ENCODE results near the gene RPL12.

The RPL12 gene

GRCh38 chr9:127437497-127438264 lies 13.5 kb downstream of the RPL12 start:
- DNase-seq, result no peak

DNA sequence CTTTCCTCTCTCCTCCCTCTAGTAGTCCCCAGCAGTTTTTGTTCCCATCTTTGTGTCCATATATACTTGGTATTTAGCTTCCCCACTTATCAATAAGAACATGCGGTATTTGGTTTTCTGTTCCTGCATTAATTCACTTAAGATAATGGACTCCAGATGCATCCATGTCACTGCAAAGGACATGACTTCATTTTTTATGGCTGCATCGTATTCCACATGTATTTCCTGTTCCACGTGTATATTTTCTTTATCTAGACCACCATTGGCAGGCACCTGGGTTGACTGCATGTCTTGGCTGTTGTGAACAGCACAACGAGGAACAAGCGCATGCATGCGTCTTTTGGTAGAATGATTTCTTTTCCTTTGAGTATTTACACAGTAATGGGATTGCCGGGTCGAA lies 20.8 kb downstream of the RPL12 start:
- no peak for DNase-seq

DNA sequence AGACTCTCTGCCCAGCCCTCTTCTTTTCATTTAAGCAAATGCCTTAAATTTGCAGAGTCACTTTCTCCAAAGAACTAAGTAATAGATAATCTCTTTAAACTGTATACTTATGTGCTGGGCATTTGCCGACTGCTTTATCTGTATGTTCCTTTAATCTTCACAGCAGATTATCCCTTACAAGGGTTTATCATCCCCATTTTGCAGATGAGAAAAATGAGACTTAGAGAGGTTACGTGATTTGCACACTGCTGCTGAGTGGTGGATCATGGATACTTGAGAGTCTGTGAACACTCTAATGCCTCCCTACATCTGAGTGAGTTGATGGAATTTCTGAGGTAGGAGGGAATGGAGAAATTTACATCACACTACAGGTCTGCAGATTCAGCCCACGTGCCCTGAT lies 22.9 kb downstream of the RPL12 start:
- DNase-seq, result no peak

DNA sequence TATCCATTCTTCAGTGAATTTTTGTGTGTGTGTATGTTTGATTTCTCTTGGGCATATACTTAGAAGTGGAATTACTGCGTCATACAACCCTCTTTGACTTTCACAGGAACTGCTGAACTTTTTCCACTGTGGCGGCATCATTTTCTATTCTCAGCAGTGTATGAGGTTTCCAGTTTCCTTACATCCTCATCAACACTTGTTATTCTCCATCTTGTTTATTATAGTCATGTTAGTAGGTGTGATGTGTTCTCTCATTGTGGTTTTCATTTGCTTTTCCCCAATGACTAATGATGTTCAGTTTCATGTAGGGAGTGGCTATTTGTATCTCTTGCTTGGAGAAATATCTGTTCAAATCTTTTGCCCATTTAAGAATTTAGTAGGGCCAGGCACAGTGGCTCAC lies 24.4 kb downstream of the RPL12 start:
- no peak for DNase-seq

DNA sequence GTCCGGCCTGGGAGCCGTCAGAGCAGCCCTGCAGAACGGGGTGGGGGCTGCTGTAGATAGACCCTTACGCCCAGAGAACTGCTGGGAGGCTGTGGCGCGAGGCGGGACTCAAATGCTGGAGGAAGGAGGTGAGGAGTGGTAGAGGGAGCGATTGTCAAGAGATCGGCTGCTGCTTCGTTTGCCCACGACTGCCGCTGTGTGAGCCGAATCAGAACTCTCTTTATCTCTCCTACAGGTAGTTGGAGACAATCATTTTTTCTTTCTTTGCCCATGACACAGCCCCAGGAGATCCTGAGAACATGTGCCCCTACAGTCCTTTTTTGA lies 26.6 kb downstream of the RPL12 start:
- DNase-seq, result no peak

DNA sequence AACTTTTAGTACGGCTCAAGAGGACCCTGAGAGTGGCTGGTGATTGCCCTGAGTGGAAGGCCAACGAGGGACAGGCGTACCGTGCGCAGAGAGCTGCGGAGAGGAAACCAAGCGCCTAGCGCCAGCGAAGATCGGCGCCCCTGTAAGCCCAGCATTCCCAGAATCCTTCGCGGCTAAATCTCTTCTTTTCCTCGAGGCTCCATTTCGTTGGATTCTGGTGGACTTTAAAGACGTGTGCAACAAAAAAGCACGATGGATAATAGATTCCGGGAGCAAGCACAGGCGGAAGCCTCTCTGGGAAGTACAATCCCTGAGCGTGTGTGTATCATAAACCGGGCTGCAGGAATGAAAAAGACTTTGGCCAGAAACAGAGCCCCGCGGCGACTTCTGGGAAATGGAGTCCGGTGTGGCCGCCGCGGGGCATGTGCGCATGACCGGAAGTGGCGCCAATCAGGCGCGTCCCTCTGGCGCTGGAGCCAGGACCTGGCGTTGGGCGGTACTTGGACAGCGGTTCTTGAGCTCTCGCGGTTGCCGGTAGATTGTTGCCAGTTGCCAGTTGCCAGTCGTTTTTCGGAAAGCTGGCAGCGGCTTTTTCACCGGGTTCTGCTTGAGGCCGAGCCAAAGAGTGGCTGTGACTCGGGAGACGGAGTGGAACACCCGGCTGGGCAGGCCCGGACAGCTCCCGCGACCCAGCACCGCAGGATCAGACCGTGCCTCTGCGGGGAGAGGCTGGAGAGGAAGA lies 27.1 kb downstream of the RPL12 start, which contains the start of gene ZNF79:
TSS of gene ZNF79 (plus strand) at position 449 of the 742 bp plus-strand sequence. CDS start 406 bp downstream, outside the sequence.
- DNase-seq, result peak; percentile 86

DNA sequence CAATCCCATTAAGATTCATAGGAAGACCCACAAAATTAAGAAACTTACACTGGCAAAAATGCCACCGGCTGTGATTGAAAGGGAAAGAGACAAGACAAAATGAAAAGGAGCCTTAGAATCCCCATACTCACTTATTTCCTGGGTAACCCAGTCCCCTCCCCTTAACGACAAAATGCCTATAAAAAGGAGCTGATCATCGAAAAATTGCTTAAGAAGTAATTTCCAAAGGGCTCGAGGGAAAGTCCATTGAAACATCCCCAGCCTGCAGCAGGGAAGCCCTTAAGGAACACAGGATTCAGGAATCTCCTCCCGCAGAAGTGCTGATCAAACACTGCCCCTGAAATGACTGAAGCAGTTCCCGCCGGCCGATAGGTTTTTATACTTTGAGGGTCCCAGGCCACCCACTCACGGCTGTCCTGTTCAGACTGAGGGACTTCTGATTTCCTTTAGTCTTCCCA lies 27.7 kb downstream of the RPL12 start:
- no peak for DNase-seq

DNA sequence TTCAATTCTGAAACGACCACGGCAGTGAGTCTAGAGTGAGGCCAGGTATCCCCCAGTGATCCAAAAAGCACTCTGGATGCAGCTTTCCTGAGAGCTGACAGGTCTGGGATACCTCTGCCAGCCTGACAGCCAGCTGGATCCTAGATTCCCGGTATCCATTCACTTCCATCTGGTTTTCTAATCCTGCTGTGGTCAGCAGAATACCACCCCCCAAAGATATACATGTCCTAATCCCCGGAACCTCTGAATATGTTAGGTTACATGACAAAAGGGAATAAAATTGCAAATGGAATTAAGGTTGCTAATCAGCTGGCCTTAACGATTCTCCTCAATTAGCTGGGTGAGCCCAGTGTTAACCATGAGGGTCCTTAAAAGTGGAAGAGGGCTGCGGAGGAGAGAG lies 28.4 kb downstream of the RPL12 start:
- DNase-seq, result no peak

DNA sequence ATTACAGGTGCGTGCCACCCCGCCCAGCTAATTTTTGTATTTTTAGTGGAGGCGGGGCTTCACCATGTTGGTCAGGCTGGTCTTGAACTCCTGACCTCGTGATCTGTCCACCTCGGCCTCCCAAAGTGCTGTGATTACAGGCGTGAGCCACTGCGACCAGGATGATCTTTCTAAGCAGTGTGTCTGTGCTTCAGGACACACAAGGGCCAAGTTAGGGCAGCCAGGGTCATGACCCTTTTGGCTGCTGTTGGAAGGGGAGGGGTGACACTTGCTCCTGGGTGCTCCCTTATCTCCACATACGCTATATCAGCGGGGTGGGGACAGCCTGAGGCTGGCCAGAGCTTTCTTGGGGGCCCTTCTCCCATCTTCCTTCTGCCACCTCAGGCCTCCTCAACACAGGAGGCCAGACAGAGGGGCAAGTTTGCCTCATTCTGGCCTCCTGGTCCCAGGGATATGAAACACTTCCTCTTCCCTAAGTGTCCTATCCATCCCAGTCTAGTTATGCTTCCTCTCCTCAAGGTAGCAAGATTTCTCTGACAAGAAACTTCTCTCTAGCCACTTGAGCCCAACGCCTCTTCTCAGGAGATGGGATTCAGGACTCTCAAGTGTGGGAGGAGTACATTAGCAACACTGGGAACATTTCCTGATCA lies 28.9 kb downstream of the RPL12 start:
- DNase-seq, result no peak

- DNase-seq, result no peak
Measured at GRCh38 chr9:127421057-127421456, 30.1 kb downstream of the RPL12 start.

- DNase-seq, result no peak
Measured at GRCh38 chr9:127419348-127419747, 31.9 kb downstream of the RPL12 start.

- no peak for DNase-seq
Measured at GRCh38 chr9:127418037-127418471, 33.2 kb downstream of the RPL12 start.

DNA sequence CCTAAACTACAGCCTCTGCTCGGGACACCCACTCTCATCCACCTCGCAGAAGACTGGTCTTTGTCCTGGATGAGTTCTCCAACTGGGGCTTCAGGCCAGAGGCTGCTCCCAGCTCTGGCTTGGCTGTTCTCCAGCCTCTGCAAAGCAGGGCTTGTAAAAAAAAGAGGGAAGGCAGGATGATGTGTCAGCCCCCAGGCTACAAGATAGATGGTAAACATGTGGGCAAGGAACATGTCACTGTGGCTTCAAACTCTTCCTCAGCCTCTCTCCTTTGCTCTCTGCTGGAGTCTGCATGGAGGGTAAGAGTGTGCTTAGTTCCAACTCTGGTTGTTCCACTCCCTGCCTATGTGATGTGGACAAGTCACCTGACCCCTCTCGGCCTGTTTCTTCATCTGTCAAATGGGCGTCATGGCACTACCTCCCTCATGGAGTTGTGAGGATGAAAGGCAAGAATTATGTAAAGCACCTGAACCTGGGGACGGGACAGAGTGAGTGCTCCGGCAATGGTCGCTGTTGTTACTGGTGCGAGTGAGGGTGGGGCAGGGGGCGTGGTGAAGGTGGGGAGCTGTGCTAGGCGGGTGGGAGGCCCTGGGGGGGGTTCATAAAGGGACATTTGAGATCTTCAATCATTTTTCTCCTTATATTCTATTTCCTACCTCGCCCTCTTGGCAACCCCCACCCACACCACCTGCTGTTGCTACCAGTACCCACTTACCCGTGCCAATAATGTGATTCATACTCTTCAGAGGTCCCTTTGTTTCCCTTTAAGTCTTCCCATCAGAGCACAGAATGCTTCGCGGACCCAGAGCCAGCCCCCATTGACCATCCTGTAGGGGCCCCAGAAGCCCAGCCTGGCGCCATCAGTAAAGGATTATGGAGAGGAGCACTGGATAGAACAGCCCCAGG lies 33.8 kb downstream of the RPL12 start:
- DNase-seq, result peak; percentile 38

GRCh38 chr9:127415657-127416056 lies 35.5 kb downstream of the RPL12 start:
- no peak for DNase-seq

DNA sequence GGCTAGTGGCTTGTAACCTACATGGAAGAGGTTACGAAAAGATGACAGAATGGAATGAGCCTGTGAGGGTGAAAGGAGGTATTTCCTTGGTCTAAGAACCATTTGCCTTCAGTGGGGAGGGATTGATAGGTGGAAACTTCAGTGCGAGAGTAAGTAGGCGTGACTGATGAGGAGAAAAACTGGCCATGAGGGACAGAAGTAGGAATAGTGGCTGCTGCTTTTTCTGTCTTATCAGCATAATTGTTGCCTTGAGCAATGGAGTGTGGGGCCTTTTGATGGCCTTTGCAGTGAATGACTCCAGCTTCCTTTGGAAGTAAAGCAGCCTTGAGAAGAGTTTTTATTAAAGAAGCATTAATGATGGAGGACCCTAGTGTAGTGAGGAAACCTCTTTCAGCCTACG lies 36.1 kb downstream of the RPL12 start:
- no peak for DNase-seq

GRCh38 chr9:127411122-127411521 lies 40.1 kb downstream of the RPL12 start:
- DNase-seq, result no peak

DNA sequence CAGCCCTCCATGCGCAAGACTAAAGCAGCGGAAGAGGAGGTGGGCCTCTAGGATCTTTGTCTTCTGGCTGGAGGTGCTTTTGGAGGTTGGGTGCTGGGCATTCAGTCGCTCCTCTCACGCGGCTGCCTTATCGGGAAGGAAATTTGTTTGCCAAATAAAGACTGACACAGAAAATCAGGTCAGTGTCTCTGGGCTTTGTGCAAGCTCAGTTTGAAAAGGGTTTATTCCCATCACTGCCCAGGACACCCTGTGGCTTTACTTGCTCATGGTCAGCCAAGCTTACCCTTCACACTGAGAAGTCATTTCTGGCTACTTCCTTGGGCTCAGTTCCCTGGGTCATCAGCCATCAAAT lies 43.7 kb downstream of the RPL12 start:
- DNase-seq, result no peak

DNA sequence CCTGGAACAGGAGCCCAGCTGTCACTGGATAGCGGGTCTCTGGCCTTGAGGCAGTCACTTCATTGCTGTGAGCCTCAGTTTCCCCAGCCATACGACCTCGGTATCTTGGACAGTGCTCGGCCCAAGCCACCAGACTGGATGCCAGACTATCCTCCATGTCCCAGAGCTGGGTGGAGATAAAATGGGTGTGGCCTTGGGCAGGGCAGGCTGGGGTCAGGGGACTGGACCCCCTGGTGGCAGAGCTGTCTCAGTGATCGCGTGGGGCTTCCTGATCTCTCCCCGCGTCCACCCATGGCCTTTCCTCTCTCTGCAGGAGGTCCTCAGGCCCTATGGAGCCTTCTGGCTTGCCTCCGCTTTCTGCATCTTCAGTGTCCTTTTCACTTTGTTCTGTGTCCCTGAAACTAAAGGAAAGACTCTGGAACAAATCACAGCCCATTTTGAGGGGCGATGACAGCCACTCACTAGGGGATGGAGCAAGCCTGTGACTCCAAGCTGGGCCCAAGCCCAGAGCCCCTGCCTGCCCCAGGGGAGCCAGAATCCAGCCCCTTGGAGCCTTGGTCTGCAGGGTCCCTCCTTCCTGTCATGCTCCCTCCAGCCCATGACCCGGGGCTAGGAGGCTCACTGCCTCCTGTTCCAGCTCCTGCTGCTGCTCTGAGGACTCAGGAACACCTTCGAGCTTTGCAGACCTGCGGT lies 44.3 kb downstream of the RPL12 start:
- no peak for DNase-seq

DNA sequence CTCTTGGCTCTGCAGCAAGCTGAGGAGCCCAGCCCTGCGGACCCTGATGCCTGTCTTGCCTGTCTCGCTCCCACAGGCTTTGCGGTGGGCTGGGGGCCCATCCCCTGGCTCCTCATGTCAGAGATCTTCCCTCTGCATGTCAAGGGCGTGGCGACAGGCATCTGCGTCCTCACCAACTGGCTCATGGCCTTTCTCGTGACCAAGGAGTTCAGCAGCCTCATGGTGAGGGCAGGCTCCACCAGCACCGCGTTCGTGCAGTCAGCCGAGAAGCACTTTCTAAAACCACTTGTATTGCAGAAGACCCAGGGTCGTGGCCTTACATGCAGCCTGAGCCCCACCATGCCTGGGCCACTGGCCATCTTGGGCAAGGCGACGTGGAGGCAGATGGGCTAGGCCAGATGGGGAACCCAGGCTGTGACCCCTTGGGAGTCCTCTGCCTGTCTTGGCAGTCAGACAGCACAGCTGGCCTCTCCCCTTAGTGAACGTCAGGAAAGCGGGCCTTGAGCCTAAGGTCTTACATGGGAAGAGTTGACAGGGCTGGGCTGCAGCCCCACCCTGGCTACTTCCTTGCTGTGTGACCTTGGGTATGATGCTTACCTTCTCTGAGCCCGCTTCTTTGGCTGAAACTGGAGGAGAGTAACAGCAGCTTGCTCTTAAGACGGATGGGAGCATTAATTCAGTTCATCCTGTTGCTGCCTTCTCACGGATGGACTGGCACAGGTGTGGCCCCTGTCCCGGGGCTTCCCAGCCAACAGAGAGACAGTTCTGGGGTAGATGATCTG lies 45.7 kb downstream of the RPL12 start:
- DNase-seq, result no peak

- DNase-seq, result no peak
Measured at GRCh38 chr9:127404631-127405030, 46.6 kb downstream of the RPL12 start.

DNA sequence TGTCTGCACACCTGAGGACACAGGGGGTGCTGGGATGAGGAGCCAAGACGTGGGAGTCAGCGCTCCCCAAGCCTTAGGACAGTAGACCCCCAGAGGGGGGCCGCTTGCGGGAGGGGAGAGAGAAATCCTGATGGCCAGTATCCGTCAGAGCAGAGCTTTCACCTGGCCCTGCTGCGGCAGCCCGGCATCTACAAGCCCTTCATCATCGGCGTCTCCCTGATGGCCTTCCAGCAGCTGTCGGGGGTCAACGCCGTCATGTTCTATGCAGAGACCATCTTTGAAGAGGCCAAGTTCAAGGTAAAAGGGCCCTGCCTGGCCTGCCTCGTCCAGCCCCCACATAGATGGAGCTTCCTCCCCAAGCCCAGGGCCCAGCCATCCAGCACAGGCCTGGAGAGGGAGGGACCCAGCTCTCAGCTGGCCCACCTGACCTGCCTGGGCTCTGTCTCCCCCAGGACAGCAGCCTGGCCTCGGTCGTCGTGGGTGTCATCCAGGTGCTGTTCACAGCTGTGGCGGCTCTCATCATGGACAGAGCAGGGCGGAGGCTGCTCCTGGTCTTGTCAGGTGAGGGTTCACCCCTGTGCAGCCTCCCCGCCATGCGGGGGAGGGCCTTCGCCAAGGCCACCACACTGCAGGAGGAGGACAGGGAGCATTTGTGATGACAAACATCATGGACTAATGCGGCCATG lies 47.6 kb downstream of the RPL12 start:
- DNase-seq, result no peak

Measured in fibroblast of skin of right quadriceps (primary cell).